HCT116 (cell line): ENCODE measurements around the gene MRRF.

ENCODE experiments used
- CEBPB ChIP-seq: IDR thresholded peaks from 2 replicates; pipeline ENCODE4 v1.6.1; 2012; ENCODE audit warnings: low read depth
- CTCF ChIP-seq, 3 experiments: fragments of 200-600 bp in 1 of 3; sonication (generic) in 1 of 3; IDR thresholded peaks in 2 of 3; conservative IDR thresholded peaks in 1 of 3; 2 replicates each; pipeline ENCODE4 v1.5.1; 2012 to 2017; ENCODE audit warnings: low read depth in 2 of 3, low read length in 2 of 3, antibody characterized with exemption in 1 of 3, borderline replicate concordance in 1 of 3, control low read depth in 1 of 3, mild to moderate bottlenecking in 1 of 3, mixed read lengths in 1 of 3, mixed run types in 1 of 3, moderate library complexity in 1 of 3; ENCODE audit not compliant: insufficient read depth in 1 of 3
- EZH2 ChIP-seq: fragments of 200-600 bp; sonication (generic); IDR thresholded peaks from 2 replicates; pipeline ENCODE4 v1.6.1; 2017; ENCODE audit warnings: antibody characterized with exemption, mixed run types
- EZH2phosphoT487 ChIP-seq: fragments of 200-600 bp; IDR thresholded peaks from 2 replicates; pipeline ENCODE4 v1.6.1; 2018; ENCODE audit warnings: antibody characterized with exemption, borderline replicate concordance
- POLR2A ChIP-seq: IDR thresholded peaks from 2 replicates; pipeline ENCODE4 v1.7.0; 2011; ENCODE audit warnings: borderline replicate concordance; ENCODE audit not compliant: insufficient read depth, insufficient read length; ENCODE audit errors: extremely low read depth
- POLR2AphosphoS5 ChIP-seq: IDR thresholded peaks from 2 replicates; pipeline ENCODE4 v1.6.1; 2011; ENCODE audit warnings: mild to moderate bottlenecking, low read depth, low read length, moderate library complexity
- REST ChIP-seq: IDR thresholded peaks from 2 replicates; pipeline ENCODE4 v1.6.1; 2012; ENCODE audit warnings: low read depth
- SIN3A ChIP-seq: IDR thresholded peaks from 2 replicates; pipeline ENCODE4 v1.6.1; 2012; ENCODE audit warnings: low read depth
- SRF ChIP-seq: IDR thresholded peaks from 2 replicates; pipeline ENCODE4 v1.6.1; 2012; ENCODE audit warnings: low read depth
- TCF7L2 ChIP-seq: IDR thresholded peaks from 2 replicates; pipeline ENCODE4 v1.7.0; 2011; ENCODE audit warnings: borderline replicate concordance, inconsistent platforms; ENCODE audit not compliant: insufficient read depth, insufficient read length; ENCODE audit errors: extremely low read depth
- ZNF274 ChIP-seq: fragments of 200-500 bp; sonication (Bioruptor generic); IDR thresholded peaks from 2 replicates; pipeline ENCODE4 v1.6.1; 2014; ENCODE audit warnings: mild to moderate bottlenecking, low read depth, low read length, inconsistent platforms

GRCh38 chr9:122367065-122367464, 102.4 kb downstream of the MRRF start:
- no peak for TF ChIP-seq ZNF274
- TF ChIP-seq TCF7L2: no peak
- TF ChIP-seq SRF: no peak
- no peak for TF ChIP-seq CTCF (IDR thresholded peaks at IDR 0.05 in 2 of 3, conservative IDR thresholded peaks at IDR 0.05 in 1 of 3; ENCODE audit: borderline replicate concordance in 1 of 3, insufficient read depth in 1 of 3, low read depth in 2 of 3, low read length in 2 of 3)
- TF ChIP-seq POLR2AphosphoS5: no peak
- TF ChIP-seq POLR2A: no peak
- TF ChIP-seq EZH2phosphoT487: no peak
- TF ChIP-seq EZH2: no peak
- TF ChIP-seq CEBPB: no peak
- TF ChIP-seq REST: no peak
- TF ChIP-seq SIN3A: no peak
